ENCODE data around the gene WASF2. TPM values are rescaled to one million over a fixed set of nuclear protein-coding genes. Genes with fewer than 3 reads are reported as not detected.

The WASF2 gene
- total and polyA plus RNA-seq, 2 of the 4 experiments (the other 2 are of a cell fraction), result 7.9 to 45.4 TPM

DNA sequence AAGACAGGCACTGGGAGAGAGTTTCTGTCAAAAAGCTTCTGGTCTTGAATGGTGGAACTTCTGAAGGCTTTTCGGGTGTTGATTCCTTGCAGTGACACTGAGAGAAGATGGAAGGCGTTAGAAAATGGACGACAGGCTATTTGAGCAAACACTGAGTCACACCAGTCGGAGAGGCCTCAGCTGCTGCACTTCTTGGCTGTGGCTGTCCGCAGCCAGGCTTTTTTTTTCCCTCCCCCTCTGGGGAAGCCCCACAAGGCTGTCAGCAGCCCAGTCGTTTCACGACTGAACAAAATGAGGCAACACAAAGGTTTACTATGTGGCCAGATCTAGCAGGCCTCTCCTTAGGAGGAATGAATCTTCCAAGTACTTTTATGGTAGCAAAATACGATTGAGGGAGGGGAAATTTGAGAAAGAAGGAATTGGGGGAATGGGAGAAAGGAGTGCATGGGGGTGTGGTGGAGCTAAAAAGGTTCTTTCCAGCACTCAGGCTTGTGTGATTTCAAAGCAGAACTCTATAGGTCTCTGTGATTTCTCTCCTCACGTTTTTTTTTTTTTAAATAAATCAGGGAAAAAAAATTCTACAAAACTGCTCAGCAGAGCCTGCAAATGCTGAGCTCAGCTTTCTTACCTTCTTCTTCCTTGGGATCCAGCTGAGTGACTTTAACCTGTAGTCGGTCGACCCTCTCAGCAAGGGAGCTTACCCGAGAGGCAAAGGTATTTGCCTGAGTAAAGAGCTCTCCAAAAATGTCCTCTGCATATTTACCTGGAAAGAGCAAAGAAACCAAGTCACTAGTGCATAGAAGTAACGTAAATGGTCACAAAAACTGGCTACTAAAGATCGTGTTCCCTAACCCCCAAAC lies 71.4 kb downstream of the WASF2 start:
- Histone ChIP-seq H3K27me3 (ENCODE audit: control insufficient read depth, insufficient read depth, low read length) (no peaks in the 10 kb centered on the region), H2AK5ac (ENCODE audit: low read depth, low read length) (peak overlapping the region; percentile 40; the same call in 1 of the 2 replicates), H2BK20ac (ENCODE audit: low read depth, low read length) (peak overlapping the region; percentile 34; the same call in 1 of the 2 replicates), H4K91ac (ENCODE audit: insufficient read depth, low read depth, low read length) (peak overlapping the region; percentile 42), H3K23ac (ENCODE audit: low read depth, low read length) (peak overlapping the region; percentile 37), H2BK5ac (ENCODE audit: low read depth, low read length, poor library complexity, severe bottlenecking) (peak overlapping the region; percentile 66), H3K14ac (replicated peaks; ENCODE audit: low read depth, low read length) (peak overlapping the region; percentile 59; the same call in 1 of the 2 replicates), H3K4me1 (ENCODE audit: control insufficient read depth, insufficient read depth, low read length) (peaks cover 11% of the 10 kb centered on the region), H3K27ac (ENCODE audit: insufficient read depth, low read length) (peak overlapping the region; percentile 87), H2BK120ac (ENCODE audit: low read depth, low read length) (peak overlapping the region; percentile 33; the same call in 1 of the 2 replicates), H3K56ac (ENCODE audit: extremely low read depth, insufficient read depth, low read length) (peak overlapping the region; percentile 55), H3K4me3 (ENCODE audit: insufficient read depth, low read depth, low read length) (no peak overlapping the region), H3K9ac (ENCODE audit: low read depth, low read length) (peak overlapping the region; percentile 72), H3K9me1 (ENCODE audit: insufficient read depth, low read length) (peaks cover 8% of the 10 kb centered on the region; the same call in 1 of the 2 replicates), H4K20me1 (ENCODE audit: insufficient read depth, low read length) (no peaks in the 10 kb centered on the region), H2AK9ac (replicated peaks; ENCODE audit: low read depth, low read length, poor library complexity) (peak overlapping the region; percentile 28), H4K5ac (ENCODE audit: low read depth, low read length) (peak overlapping the region; percentile 55), H2AFZ (replicated peaks; ENCODE audit: low read length, poor library complexity) (peak overlapping the region; percentile 9), H3K4ac (ENCODE audit: low read depth, low read length) (peak overlapping the region; percentile 66), H3K18ac (ENCODE audit: low read depth, low read length) (peak overlapping the region; percentile 67), H3K36me3 (ENCODE audit: control insufficient read depth, insufficient read depth, low read length) (peaks cover 29% of the 10 kb centered on the region), H2BK15ac (ENCODE audit: low read depth, low read length) (0 out of 3 replicates have a peak overlapping the region, but pooled peaks have one; percentile 9), H4K8ac (ENCODE audit: low read depth in 2 of 2, low read length in 2 of 2) (peak overlapping the region; percentile 25 to 71; a peak in 3 of 4 replicates), H3K79me1 (ENCODE audit: low read depth in 1 of 2, low read length in 2 of 2) (peaks cover 32 to 66% of the 10 kb centered on the region in 2 experiments), H3K9me3 (ENCODE audit: control insufficient read depth, insufficient read depth, low read length) (no peaks in the 10 kb centered on the region), H3K4me2 (ENCODE audit: low read depth, low read length) (peak overlapping the region; percentile 70)
- ATAC-seq (ENCODE audit: low read depth) (peak; percentile 94), DNase-seq (peak; percentile 96)
- dilution Hi-C loops (cut with HindIII; ENCODE audit: low sequenced_read_pairs, unreplicated experiment), result no loop called here
- POLR2A ChIA-PET (ENCODE audit: unreplicated experiment), result interaction anchor here (0.7 kb wide), 2 partner anchors 86 to 120 kb away, joined by 6 to 7 read pairs; no protein-coding TSS in a partner anchor
- 0% methylated on average over 1 of the region's 14 CpGs; no CpG with 5 or more reads in 1 of the 2 experiments for WGBS, 2 experiments (ENCODE audit: extremely low coverage in 2 of 2, insufficient read length in 1 of 2)
- CTCF ChIA-PET, result interaction anchor here (1.6 kb wide), 1 partner anchor 138 kb away, joined by 5 read pairs; no protein-coding TSS in a partner anchor
- no TSS peak for BruUV-seq (replicated peaks)
- in situ Hi-C loops (cut with MboI; ENCODE audit: low sequenced_read_pairs), result loop anchor here (10.0 kb wide), 1 partner anchor 246 kb away; no protein-coding TSS in a partner anchor
- intact Hi-C loops (cut with micrococcal nuclease), result loop anchor here (1.0 to 2.0 kb wide), 2 partner anchors 70 to 109 kb away; no protein-coding TSS in a partner anchor
- no peak for TF ChIP-seq RFX5 (IDR thresholded peaks at IDR 0.05; ENCODE audit: low read depth, low read length)
- no peak for TF ChIP-seq RCOR1 (IDR thresholded peaks at IDR 0.05; ENCODE audit: insufficient replicate concordance, low read length)
- TF ChIP-seq, protein P1, sequence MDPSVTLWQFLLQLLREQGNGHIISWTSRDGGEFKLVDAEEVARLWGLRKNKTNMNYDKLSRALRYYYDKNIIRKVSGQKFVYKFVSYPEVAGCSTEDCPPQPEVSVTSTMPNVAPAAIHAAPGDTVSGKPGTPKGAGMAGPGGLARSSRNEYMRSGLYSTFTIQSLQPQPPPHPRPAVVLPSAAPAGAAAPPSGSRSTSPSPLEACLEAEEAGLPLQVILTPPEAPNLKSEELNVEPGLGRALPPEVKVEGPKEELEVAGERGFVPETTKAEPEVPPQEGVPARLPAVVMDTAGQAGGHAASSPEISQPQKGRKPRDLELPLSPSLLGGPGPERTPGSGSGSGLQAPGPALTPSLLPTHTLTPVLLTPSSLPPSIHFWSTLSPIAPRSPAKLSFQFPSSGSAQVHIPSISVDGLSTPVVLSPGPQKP (IDR thresholded peaks at IDR 0.05; ENCODE audit: borderline replicate concordance, low read depth, low read length), result no peak
- peak; percentile 41 for TF ChIP-seq RAD21 (IDR thresholded peaks at IDR 0.05; ENCODE audit: low read length)
- TF ChIP-seq, protein P2, sequence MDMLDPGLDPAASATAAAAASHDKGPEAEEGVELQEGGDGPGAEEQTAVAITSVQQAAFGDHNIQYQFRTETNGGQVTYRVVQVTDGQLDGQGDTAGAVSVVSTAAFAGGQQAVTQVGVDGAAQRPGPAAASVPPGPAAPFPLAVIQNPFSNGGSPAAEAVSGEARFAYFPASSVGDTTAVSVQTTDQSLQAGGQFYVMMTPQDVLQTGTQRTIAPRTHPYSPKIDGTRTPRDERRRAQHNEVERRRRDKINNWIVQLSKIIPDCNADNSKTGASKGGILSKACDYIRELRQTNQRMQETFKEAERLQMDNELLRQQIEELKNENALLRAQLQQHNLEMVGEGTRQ (IDR thresholded peaks at IDR 0.05; ENCODE audit: low read depth, low read length), result peak; percentile 34; the same call in 1 of the 2 replicates
- peak; percentile 51; the same call in 1 of the 2 replicates for TF ChIP-seq MAZ (IDR thresholded peaks at IDR 0.05; ENCODE audit: borderline replicate concordance, low read depth, low read length)
- peak; percentile 90 for TF ChIP-seq CEBPB (IDR thresholded peaks at IDR 0.05; ENCODE audit: low read depth, low read length)
- TF ChIP-seq CHD1 (IDR thresholded peaks at IDR 0.05; ENCODE audit: low read depth, low read length), result no peak; the same call in 1 of the 2 replicates
- TF ChIP-seq SMC3 (IDR thresholded peaks at IDR 0.05; ENCODE audit: low read depth, low read length), result peak; percentile 42
- TF ChIP-seq MAFK (IDR thresholded peaks at IDR 0.05; ENCODE audit: low read depth, low read length), result peak; percentile 88
- peak; percentile 79 for TF ChIP-seq FOS (IDR thresholded peaks at IDR 0.05; ENCODE audit: low read depth, low read length)
- TF ChIP-seq NFE2L2 (IDR thresholded peaks at IDR 0.05; ENCODE audit: low read depth, low read length), result no peak
- no peak for TF ChIP-seq MXI1 (IDR thresholded peaks at IDR 0.05; ENCODE audit: borderline replicate concordance, low read depth, low read length)
